GM18867 (cell line): ENCODE measurements around the gene CBX1.
"Not testable (repeated sequence)": the region's sequence is repeated elsewhere in the genome, so short reads cannot be mapped to it uniquely, and the experiment has no call there.

Experiments
- ATAC-seq: cut with Tn5 transposase; IDR thresholded peaks from one replicate; pipeline ENCODE4 v1.9.1; 2021; ENCODE audit warnings: mild to moderate bottlenecking, moderate library complexity; ENCODE audit not compliant: unreplicated experiment

Gene CBX1

DNA sequence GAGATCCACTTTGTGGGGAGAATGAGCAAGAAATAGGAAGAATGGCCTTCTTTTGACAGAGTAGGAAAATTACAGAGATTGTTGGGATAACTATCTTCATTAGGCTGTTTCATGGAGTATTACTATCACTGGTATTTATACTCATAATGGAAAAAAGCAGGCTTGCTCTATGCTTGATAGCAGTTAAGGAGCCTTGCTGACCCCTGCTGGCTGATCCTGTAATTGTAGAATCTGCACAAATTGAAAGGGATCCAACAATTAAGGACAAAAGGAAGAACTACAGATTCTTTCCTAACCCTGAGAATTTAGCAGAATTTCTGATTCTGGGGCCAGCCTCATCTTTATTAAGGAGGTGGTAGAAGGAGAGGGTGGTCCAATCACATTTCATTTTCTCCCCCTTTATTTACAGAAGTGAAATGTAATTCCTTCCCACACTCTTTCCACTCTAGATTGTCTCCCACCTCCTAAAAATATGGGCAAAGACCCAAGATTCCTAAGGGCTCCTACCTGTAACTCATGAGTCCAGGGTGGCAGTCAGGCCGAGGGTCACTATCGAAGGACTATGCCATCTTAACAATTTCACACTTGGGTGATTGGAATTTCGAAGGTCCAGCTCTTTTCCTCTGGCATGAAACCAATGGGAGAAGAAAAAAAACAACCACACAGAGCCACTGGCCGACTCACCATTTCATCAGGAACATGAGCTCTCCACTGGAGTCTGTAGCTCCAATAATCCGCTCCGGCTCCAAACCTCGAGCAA is 26.8 kb downstream of the CBX1 start:
- ATAC-seq = no peak

DNA sequence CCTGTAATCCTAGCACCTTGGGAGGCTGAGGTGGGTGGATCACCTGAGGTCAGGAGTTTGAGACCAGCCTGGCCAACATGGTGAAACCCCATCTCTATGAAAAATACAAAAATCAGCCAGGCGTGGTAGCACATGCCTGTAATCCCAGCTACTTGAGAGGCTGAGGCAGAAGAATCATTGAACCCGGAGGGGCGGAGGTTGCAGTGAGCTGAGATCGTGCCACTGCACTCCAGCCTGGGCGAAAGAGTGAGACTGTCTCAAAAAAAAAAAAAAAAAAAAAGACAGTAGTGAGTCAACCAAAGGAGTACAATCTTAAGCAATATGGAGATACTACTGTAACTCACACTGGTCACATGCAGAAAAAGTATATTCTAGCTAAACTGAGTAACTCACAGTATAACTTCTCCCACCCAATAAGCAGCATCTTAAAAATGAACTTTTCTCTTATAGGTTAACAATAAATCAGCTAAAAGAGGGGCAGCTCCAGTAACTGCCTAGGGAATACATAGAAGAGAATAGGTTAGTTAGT is 27.6 kb downstream of the CBX1 start:
- ATAC-seq = not testable (repeated sequence)

DNA sequence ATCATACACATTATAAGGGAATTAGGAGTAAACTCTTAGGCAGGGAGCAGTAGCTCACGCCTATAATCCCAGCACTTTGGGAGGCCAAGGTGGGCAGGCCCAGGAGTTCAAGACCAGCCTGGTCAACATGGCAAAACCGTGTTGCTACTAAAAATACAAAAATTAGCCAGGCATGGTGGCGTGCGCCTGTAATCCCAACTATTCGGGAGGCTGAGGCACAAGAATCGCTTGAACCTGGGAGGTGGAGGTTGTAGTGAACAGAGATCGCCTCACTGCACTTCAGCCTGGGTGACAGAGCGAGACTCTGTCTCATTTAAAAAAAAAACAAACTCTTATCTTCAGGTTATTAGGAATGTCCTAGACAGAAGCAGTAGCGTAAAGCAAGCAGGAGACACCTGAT is 28.5 kb downstream of the CBX1 start:
- ATAC-seq = not testable (repeated sequence)

DNA sequence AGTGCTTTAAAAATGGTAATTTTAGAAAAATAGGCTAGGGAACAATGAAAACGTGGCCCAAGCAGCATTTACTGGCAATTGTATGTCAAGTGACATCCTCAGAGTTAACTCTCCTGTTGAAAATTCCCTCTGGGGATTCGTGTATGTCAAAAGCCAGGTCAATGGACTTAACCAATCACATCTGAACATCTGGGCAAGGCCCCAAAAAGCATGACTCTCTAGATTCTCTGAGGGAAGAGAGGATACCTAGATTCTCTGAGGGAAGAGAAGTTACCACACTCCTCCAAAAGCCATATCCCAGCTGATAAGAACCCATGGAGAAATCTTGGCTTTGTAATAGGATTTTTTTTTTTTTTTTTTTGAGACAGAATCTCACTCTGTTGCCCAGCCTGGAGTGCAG is 29.6 kb downstream of the CBX1 start:
- ATAC-seq = no peak

DNA sequence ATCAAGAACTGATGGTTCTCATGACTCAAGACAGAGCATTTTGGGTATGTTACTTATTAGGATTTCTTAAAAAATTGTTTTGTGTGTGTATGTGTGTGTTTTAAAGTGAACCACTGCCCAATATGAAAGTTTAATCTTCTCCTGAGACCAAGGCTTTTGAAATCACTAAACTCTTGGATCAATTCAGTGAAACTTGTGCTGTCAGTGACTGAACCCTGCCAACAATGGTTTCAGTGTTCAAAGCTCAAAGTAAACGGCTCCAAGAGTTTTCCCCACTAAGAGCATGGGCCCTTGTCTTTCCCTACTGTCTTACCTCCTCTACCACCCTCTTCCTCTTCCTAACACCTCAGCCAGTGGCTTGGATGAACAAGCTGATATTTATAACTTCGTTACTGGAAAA is 31.1 kb downstream of the CBX1 start:
- ATAC-seq = no peak

DNA sequence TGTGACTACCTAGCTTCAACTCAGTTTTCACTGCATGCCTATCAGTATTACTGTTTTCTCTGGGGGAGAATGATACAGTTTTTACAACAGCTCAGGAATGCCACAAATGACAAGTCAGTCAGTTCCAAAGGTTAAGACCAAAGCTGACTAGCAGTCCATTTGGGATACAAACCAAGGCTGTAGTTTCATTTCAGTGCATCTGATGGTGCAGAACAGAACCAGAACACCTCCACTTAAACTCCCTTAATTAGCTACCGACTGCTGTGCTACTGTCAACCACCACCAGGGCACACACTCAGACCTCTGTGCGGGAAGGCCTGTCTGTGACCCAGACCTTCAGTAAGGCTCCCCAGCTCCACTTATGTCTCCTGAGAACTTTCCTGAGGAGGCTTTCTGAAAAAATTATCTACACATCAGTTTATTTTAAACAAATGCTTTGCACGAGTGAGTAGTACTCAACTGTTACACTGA is 32.8 kb downstream of the CBX1 start:
- ATAC-seq = no peak

DNA sequence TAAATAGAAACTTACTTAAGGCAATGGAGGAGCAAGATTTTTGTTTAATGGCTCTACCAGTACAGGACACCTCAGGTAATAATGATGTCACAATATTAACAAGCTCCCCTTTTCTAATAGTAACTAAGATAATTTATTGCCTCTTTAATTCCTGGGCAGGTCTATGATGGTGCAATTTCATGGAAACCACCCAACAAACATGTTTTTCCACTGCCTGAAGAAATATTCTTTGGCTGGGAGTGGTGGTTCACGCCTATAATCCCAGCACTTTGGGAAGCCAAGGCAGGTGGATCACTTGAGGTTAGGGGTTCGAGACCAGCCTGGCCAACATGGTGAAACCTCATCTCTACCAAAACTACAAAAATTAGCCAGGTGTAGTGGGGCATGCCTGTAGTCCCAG is 33.5 kb downstream of the CBX1 start:
- not testable (repeated sequence) for ATAC-seq

DNA sequence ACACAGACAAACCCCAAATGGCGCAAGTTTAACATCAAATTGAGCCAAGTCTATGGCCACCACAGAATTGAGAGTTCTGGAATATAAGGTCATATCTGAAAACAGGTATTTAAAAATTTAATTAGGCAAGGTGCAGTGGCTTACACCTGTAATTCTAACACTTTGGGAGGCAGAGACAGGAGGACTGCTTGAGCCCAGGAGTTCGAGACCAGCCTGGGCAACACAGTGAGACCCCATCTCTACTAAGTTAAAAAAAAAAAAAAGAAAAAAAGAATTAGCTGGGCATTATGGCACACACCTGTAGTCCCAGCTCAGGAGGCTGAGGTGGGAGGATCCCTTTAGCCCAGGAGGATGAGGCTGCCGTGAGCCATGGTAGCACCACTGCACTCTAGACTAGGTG is 34.0 kb downstream of the CBX1 start:
- no peak for ATAC-seq

DNA sequence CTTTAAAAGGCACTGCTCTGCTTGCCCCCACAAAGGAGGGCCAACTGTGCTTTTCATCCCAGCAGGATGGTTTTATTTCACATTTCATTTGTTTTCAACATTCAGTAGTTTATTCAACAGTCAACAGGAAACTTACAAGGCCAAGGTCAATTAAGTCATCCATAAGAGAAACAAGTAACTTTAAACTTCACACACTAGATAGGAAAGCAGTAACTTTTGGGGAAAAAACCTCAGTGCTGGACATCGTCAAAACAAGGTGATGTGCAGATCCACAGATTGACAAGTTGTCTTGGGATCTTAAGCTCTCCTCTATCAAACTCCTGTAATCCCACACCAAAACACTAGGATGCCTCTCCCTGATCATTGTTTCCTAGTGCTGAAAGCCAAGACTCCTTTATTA is 34.6 kb downstream of the CBX1 start:
- ATAC-seq = no peak

DNA sequence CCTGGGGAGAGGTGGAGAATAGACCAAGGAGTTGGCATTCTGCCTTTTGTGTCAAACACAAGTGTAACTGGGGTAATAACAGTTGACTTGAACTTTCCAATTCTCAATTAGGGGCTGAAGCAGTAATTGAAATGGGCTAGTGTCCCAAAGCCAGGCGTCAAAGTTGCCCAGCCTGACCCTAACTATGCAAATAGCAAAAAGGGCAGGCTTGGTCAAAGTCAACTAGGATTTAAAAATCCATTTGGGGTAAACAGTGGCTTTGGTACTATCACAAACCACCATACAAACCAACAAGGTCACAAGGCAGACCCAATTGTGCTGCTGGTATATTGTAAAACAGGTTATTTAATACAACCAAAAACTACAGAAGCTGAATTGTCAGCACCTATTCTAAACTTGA is 35.1 kb downstream of the CBX1 start:
- no peak for ATAC-seq

DNA sequence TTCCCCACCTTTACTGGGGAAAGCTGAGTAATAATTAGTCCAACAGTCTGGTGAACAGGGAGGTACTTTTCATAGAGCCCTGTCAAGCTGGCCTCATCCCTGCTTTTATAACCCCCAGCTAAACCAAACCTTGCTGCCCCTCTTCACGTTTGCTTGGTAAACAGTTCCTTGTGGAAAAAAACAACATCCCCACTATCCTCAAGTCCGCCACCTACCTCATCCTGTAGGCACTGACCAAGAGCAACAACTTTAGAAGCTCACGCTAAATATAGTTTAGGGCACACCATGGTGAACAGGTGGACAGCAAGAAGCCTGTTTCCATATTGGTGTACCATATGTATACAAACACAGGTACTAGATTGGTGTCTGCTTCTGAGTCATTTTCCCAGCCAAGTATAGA is 36.6 kb downstream of the CBX1 start:
- ATAC-seq = no peak

DNA sequence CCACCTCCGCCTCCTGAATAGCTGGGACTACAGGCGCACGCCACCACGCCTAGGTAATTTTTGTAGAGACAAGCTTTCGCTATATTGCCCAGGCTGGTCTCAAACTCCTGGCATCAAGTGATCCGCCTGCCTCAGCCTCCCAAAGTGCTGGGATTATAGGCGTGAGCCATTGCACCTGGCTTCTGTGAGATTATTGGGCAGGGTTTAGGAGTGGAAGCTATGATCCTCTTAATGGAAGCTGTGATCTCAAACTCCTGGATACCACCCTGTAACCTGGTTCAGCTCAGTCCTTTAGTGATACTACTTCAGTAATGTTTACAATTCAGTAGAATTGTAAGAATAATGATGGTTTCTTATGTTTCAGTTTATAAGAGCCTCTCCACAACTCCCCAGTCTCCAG is 39.0 kb downstream of the CBX1 start:
- ATAC-seq = no peak

DNA sequence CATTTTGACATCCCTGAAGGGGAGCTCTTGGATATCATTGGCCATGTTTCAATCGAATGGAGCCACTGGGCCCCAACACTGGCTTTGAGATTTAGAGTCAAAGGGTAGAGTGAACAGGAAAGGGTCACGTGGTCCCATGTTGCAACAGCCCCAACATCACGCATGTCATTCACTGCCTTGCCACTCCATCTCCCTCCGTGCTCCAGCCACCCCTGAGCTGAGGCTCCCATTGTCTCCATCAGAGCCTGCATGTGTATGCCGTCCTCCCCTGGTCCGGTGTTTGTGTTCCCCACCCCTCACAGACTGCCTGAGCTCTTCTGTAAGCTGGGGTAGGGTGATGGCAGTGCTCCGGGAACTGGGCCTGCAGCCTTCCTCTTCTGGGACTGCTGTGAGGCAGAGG is 41.0 kb downstream of the CBX1 start:
- ATAC-seq = no peak

DNA sequence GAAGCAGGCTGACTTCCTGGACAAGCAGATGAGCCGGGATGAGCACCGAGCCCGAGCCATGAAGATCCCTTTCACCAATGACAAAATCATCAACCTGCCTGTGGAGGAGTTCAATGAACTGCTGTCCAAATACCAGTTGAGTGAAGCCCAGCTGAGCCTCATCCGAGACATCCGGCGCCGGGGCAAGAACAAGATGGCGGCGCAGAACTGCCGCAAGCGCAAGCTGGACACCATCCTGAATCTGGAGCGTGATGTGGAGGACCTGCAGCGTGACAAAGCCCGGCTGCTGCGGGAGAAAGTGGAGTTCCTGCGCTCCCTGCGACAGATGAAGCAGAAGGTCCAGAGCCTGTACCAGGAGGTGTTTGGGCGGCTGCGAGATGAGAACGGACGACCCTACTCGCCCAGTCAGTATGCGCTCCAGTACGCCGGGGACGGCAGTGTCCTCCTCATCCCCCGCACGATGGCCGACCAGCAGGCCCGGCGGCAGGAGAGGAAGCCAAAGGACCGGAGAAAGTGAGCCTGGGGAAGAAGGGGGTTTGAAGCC is 42.1 kb downstream of the CBX1 start:
- ATAC-seq = no peak

DNA sequence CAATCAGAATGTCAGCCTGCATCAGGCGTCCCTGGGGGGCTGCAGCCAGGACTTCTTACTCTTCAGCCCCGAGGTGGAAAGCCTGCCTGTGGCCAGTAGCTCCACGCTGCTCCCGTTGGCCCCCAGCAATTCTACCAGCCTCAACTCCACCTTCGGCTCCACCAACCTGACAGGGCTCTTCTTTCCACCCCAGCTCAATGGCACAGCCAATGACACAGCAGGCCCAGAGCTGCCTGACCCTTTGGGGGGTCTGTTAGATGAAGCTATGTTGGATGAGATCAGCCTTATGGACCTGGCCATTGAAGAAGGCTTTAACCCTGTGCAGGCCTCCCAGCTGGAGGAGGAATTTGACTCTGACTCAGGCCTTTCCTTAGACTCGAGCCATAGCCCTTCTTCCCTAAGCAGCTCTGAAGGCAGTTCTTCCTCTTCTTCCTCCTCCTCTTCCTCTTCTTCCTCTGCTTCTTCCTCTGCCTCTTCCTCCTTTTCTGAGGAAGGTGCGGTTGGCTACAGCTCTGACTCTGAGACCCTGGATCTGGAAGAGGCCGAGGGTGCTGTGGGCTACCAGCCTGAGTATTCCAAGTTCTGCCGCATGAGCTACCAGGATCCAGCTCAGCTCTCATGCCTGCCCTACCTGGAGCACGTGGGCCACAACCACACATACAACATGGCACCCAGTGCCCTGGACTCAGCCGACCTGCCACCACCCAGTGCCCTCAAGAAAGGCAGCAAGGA is 42.7 kb downstream of the CBX1 start:
- no peak for ATAC-seq

DNA sequence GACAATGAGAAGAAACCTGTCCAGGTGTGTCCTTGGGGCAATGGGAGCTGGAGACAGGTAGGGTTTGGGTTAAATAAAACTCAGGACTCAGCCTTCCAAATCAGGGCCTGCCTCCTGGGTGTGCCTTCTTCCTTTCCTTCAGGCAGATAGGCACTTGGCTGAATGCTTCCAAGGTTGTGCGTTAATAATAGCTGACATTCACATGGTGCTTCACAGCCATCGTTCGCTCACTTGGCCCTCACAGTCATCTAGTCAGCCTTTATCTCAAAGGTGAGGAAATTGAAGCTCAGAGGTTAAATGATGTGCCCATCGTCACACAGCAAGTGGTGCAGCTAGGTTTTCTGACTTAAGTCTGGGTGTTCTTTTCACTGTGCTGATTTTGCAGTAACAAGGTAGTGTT is 43.7 kb downstream of the CBX1 start:
- no peak for ATAC-seq

DNA sequence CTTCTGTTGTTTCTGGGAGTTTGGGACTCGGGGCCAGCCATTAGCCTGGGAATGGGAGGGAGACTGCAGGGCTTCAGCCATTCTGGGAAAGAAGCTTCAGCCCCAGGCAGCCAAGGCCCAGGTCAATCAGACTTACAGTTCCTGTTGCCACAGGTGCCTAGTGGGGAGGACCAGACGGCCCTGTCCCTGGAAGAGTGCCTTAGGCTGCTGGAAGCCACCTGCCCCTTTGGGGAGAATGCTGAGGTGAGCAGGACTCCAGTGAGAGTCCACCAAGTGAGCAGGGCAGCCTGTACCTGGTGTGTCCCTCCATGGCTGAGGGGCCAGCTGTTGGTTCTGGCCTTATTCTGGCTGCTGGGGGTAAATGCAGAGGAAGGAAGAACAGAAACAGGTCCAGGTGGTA is 44.4 kb downstream of the CBX1 start:
- no peak for ATAC-seq

DNA sequence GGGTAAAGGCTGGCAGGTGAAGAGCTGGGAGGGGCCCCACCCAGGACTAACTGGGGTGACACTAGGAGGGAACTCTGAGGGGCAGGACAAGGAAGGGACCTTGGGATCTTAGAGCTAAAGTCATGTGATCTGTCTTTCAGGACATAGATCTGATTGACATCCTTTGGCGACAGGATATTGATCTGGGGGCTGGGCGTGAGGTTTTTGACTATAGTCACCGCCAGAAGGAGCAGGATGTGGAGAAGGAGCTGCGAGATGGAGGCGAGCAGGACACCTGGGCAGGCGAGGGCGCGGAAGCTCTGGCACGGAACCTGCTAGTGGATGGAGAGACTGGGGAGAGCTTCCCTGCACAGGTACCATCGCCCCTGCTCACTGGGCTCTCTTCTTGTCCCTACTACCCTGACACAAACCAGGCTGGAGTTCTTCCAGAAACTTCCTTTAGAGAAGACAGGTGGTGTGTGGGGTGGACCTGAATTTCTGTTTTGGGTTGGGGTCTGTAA is 45.0 kb downstream of the CBX1 start:
- ATAC-seq = no peak

DNA sequence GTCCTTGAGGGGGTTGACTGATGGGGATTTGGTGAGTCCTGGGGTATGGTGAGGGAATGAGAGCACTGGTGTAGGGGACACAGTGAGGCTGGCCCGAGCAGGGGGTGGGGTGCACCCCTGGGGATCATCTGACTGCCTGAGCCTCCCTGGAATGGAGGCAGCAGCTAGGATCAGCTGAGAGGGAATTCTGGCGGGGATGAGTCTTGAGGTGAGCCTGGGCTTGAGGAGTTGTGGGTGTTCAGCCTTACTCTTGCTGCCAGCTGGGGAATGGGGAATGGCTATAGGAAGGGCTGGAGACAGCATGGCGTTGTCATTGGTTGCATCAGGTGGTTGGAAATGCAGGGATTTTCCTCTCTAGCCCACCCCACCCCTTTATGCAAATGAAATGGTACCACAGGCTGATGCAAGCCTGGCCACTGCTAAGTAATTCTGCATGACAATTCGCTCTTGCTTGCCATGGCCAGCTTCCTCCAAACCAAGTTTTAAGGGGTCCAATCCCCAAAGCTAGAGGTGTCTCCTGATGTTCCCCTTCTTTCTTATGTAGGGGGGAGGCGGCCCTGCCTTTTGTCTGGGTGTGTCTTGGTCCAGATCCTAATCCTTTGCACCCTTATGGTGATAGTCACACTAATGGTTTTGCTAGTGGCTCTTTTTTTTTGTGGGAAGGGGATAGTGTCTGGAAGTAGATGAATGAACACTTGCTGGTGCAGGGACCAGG is 45.6 kb downstream of the CBX1 start:
- no peak for ATAC-seq

DNA sequence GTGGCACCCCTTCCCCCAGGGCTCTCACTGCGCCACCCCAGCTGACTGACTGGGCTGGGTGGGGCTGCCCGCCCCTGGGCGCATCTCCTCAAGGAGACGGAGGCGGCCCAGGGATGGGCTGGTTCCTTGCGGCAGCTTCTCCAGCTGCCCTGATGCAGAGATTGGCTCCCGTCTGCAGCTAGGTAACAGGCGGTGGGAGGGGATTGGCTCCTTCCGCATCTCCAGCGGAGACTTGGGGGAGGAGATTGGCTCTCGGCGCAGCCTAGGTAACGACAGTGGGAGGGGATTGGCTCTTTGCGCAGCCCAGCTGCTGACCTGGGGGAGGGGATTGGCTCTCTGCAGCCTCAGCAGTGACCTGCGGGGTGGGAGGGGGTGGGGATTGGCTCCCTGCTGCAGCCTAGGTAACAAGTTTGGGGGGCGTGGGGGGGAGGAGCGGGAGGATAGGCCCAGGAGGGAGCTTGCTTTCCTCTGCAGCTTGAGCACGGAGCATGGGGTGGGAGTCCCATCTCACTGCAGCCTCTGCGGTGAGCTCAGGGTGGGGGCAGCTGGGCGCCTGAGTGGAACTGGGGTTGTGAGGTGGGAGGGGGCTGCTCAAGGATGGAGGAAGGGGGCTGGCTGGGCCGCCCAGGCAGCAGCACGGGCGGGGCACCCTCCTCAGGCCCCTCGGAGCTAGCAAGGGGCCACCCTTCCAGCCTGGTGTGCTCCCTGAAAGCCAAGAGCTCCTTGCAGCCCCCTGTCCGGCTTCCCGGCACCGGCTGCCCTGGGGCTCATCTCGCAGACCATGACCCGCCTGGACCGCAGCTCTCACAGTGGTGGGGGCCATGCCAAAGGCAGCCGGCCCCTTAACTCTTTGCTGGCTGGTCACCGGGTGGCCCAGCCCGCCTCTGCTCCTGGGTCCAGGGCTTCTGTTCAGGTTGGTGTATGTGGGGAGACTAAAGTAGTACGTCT is 46.8 kb downstream of the CBX1 start:
- no peak for ATAC-seq
